H1 (cell line): ENCODE results near the gene DDX41. TPM values are rescaled to one million over a fixed set of nuclear protein-coding genes. Genes with fewer than 3 reads are reported as not detected.

Experiments
- E2F6 ChIP-seq: IDR thresholded peaks from 2 replicates; pipeline ENCODE4 v1.6.1; 2012; ENCODE audit warnings: inconsistent platforms
- PHF8 ChIP-seq: fragments of 200-600 bp; sonication (generic); conservative IDR thresholded peaks from 2 replicates; pipeline ENCODE4 v1.7.1; 2012; ENCODE audit warnings: low read depth, mild to moderate bottlenecking, inconsistent platforms, low read length, moderate library complexity
- TAF1 ChIP-seq: IDR thresholded peaks from 2 replicates; pipeline ENCODE4 v1.6.1; 2011; ENCODE audit warnings: mild to moderate bottlenecking, low read depth, low read length
- TAF7 ChIP-seq: optimal IDR thresholded peaks from 2 replicates; pipeline ENCODE3; 2011; ENCODE audit warnings: low read depth, mild to moderate bottlenecking, inconsistent platforms, low read length, moderate library complexity, borderline replicate concordance
- polyA plus RNA-seq, 7 experiments: library from polyadenylated mRNA; depleted of rRNA in 3 of 7; stranded (reverse) in 5 of 7; unstranded in 2 of 7; fragments of >200 nt in 5 of 7; fragments of 200-250 nt in 2 of 7; gene quantifications; 1 replicate in 5 of 7; 2 replicates in 1 of 7; 4 replicates in 1 of 7; pipeline versions ENCODE4 v1.2.1 to v1.2.3, GENCODE V29; 2011 to 2013; ENCODE audit warnings: missing spikeins in 2 of 7, mixed read lengths in 2 of 7
- total RNA-seq: library from RNA; stranded (reverse); fragmentation: NEBNext Ultra II Directional; extraction: Animal tissue kit (Norgen Biotek cat#: 25700); gene quantifications from 2 replicates; pipeline ENCODE4 v1.2.1, GENCODE V29; 2021
- TF ChIP-seq, protein P1 (sequence below): IDR thresholded peaks from 2 replicates; pipeline ENCODE4 v1.6.1; 2012; ENCODE audit warnings: inconsistent platforms

The DDX41 gene
- total and polyA plus RNA-seq, 2 of the 8 experiments (the other 6 are each of a cell fraction or from before 2014, with no cell fraction given) = 102 to 135 TPM

GRCh38 chr5:177473443-177474001 is 43.2 kb downstream of the DDX41 start, which contains the start of gene DBN1 (continued):
- TF ChIP-seq PHF8 (peak; percentile 66; the same call in 1 of the 2 replicates), E2F6 (no peak), TAF7 (peak; percentile 85), TAF1 (peak; percentile 79)
- TF ChIP-seq, protein P1, sequence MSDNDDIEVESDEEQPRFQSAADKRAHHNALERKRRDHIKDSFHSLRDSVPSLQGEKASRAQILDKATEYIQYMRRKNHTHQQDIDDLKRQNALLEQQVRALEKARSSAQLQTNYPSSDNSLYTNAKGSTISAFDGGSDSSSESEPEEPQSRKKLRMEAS = no peak
- TF ChIP-seq, all 59 proteins: peak for 6
